ENCODE data around the gene ATL3.
"Not testable (repeated sequence)": the region's sequence is repeated elsewhere in the genome, so short reads cannot be mapped to it uniquely, and the experiment has no call there.

The ATL3 gene, protein sequence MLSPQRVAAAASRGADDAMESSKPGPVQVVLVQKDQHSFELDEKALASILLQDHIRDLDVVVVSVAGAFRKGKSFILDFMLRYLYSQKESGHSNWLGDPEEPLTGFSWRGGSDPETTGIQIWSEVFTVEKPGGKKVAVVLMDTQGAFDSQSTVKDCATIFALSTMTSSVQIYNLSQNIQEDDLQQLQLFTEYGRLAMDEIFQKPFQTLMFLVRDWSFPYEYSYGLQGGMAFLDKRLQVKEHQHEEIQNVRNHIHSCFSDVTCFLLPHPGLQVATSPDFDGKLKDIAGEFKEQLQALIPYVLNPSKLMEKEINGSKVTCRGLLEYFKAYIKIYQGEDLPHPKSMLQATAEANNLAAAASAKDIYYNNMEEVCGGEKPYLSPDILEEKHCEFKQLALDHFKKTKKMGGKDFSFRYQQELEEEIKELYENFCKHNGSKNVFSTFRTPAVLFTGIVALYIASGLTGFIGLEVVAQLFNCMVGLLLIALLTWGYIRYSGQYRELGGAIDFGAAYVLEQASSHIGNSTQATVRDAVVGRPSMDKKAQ

DNA sequence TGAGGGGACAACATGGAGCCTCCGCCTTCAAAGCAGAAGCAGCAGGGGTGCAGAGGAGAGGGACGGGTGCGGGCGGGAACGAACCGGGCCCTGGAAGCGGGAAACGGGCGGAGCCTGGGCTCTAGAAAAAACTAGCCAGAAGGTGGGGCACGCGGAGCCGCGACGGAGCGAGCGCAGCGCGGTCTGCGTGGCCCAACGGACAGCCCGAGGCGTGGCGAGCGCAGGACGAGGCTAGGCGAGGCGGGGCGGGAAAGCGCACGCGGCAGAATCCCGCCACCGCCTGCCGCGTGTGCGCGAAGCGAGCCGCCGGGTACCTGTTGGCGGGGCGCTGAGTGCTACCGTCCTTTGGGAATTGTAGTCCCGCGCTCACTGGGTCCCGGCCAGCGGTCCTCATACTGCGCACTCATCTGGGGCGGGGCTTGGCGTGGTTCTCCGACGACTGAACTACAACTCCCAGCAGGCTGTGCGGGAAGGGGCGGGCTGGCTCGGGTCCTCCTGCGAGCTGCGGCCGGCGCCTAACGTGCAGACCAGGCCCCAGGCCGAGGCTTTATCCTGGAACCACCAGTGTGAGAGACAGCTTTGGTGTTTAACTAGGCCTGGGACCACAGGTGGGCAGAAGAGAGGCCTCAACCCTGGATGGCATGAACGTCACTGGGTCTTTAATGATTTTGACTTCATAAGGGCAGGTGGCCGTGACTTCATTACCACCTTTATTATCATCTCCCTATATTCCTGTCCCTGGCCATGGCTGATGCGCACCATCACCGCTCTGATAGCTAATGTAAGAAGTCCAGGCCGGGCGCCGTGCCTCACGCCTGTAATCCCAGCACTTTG lies at the start of gene ATL3:
TSS of gene ATL3 (minus strand) at position 55 of the 834 bp plus-strand sequence. CDS start at position 14, 41 bp downstream.
- DNase-seq, result peak; percentile 99

- DNase-seq, result no peak
These were observed 49.4 kb upstream of the ATL3 start for GRCh38 chr11:63720611-63721010.

DNA sequence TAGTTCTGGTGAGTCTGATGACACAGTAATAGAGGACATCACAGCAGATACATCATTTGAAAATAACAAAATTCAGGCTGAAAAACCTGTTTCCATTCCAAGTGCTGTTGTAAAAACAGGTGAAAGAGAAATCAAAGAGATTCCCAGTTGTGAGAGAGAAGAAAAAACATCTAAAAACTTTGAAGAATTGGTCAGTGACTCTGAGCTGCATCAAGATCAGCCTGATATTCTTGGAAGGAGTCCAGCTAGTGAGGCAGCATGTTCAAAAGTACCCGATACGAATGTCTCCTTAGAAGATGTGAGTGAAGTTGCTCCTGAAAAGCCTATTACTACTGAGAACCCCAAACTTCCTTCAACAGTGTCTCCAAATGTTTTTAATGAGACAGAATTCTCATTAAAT lies 48.8 kb upstream of the ATL3 start:
- no peak for DNase-seq

GRCh38 chr11:63719001-63719400 lies 47.8 kb upstream of the ATL3 start:
- no peak for DNase-seq

GRCh38 chr11:63716046-63716445 lies 44.9 kb upstream of the ATL3 start:
- no peak for DNase-seq

GRCh38 chr11:63713766-63714165 lies 42.6 kb upstream of the ATL3 start:
- no peak for DNase-seq

GRCh38 chr11:63711838-63712237 lies 40.7 kb upstream of the ATL3 start:
- DNase-seq, result no peak

DNA sequence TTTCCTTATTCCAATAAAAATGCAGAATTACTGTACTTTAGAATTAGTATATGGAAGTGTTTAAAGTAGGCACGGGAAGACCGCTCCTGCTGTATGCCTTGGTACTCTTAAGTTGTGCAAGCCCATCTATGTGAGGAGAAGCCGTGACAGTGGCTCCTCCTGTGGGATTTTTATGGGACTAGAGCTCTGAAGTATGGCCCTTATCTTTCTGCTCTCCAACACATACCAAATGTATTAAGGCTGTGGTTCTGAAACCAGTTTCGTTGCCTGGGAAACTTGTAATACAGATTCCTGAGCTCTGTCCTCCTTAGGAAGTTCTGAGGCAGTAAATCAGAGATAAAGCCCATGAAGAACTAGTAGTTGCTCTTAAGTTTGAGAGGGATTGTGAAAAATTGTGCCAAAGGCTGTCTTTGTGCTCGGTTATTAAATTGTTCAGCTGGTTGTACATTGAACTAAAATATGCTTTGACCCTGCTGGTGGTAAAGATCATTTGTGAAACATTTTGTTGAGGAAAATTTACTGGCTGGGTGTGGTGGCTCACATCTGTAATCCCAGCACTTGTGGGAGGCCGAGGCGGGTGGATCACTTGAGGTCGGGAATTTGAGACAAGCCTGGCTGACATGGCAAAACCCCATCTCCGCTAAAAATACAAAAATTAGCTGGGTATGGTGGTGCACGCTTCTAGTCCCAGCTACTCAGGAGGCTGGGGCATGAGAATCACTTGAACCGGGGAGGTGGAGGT lies 39.5 kb upstream of the ATL3 start:
- DNase-seq, result no peak

DNA sequence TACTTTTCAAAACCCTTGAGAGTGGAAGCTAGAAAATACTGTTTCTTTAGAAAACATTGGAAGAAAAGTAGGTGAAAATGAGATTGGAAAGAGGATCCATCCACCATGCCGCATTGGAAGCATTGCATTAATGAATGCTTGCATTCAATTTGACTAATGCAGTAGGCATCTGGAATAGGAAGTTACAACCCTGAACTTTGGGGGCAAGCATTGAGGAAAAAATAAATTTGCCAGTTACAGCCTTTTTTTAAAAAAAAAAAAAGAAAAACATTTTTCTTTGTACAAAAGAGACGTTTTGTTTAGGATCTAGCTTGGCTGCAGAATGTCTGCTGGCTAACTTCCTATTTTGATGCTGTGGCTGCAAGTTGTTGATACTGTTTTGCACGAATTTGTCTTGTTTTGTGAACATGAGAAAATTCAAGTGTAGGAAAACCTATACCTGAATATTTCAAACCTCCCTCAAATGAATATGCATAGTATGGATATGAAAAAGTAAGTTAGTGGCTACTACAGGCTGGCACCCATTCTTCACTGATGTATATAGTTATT lies 38.2 kb upstream of the ATL3 start:
- DNase-seq, result no peak

DNA sequence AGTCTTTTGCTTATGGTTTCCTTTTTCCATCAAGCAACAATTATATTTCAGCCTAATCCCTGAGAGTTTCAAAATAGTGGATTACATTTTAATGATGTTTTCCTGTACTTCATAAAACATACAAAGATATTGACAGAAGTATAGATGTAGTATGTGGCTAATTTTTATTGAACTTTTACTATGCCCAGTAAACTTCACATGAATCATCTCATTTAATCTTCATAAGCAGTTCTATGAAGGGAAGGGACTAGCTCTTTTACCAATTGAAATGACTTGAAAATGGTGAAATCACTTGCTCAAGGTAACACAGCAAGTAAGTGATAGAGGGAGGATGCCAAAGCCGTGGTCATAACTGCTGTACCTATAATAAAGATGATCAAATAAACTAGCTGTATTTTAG lies 37.6 kb upstream of the ATL3 start:
- no peak for DNase-seq

DNA sequence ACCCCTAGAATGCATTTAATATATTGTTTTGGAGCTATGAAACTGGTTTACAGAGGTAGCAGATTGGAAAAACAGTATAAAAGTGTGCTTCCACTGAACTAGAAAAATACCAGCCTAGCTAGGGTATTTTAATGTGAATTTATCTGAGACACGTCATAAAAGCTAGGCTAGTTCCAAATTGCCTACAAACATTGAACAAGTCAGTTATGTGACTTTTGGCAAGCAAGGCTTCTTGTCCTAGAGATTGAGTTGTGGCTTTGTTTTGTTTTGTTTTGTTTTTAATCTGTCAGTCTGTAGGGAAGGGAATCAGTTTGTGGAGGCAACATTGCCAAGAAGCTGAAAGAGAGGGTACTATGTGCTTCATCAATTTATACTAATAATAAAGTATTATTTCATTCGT lies 34.4 kb upstream of the ATL3 start:
- no peak for DNase-seq

DNA sequence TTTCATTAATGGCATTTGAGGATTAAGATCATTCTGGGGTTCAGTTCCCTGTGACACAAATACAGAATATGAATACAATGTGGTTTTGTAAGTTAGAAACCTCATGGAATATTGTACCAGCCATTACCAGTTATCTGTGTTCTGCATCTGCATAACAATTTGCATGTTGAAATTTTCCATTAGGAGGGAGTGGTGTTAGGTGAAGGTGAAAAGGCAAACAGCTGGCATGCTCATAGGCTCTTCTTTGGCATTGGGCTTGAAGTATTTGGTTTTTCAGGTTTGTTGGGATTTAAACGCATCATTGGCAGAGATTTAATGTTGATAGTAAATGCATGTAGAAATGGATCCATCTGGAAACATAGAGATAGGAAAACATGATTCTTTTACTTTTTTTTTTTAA lies 28.7 kb upstream of the ATL3 start:
- DNase-seq, result no peak

DNA sequence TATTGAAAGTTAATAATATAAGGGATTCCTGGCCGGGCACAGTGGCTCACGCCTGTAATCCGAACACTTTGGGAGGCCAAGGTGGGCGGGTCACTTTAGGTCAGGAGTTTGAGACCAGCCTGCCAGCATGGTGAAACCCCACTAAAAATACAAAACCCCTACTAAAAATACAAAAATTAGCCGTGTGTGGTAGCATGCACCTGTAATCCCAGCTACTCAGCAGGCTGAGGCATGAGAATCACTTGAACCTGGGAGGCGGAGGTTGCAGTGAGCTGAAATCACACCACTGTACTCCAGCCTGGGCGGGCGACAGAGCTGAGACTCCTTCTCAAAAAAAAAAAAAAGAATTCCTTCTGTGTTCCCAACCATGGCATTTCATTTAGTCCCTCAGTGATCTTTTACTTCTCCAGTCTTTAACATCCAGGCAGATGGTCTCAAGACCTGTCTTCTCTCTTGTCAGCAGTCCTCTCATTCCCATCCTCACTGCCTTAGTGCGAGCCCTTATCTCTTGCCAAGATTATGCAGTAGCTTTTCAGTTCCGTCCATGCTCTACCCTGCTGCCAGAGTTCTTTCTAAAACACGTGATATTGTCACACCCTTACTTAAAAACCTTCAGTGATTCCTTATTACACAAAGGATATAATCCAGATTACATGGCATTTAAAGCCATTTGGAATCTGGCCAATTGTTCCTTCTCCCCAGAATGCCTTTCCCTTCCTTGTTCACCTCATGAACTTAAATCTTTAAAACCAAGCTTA lies 28.0 kb upstream of the ATL3 start:
- DNase-seq, result no peak

DNA sequence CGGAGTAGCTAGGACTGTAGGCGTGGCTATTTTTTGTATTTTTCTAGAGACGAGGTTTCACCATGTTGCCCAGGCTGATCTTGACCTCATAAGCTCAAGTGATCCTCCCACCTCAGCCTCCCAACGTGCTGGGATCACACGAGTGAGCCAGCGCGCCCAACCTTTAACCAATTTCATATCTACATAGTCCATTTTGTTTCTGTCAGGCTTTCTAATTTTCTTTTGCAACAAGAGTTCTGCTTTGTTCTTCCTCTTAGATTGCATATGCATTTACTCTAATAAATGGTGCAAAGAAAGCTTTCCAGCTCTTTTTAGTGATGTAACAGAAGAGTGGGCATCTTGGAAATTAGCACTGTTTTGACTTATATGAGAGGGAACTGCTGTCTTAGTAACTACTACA lies 23.4 kb upstream of the ATL3 start:
- DNase-seq, result no peak

DNA sequence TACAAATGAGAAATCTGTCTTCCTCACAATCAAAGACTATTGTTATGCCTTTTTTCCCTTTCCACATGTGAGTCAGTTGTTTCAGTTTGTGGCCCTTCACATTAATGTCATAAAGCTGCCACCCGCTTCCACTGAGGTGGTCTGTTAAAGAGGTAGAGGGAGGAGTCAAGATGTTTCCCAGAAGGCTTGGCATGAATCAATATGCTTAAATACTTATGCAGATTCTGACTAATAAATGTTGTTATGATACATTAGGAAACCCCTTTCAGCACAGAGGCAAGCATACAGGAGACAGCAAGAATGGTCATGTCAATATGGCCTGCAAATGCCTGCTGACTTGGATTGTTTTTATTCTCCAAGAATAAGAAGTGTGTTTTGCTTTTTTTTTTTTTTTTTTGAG lies 16.7 kb upstream of the ATL3 start:
- no peak for DNase-seq

DNA sequence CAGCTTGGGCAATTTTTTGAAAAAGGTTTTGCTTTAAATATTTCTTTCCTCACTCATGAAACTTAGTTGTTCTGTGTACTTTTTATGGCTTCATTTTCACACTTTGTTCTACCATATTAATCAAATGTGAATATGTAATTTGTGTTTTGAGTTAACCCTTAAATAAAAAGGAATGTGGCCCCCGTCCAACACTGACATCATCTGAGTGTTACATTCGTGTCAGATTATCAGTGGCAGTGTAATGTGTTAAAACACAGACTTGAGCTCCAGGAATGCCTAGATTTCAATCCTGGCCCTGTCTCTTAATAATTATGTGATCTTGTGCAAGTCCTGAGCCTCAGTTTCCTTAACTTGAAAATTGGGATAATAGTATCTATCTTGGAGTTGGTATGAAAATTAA lies 15.8 kb upstream of the ATL3 start:
- no peak for DNase-seq

DNA sequence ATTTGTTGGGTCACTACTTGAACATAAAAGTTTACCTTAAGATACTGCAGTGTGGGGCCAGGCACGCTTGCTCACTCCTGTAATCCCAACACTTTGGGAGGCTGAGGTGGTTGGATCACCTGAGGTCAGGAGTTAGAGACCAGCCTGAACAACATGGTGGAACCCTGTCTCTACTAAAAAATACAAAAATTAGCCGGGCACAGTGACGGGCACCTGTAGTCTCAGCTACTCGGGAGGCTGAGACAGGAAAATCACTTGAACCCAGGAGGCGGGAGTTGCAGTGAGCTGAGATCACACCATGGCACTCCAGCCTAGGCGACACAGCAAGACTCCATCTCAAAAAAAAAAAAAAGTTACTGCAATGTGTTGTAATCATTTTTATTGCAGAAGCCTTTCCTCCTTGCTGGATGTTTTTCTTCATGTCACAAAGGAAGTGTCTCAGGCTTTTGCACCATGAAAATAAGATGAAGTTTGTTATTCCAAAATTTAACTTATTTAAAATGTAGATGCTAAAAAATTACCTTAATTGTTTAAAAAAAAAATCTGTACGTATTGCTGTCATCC lies 14.1 kb upstream of the ATL3 start:
- DNase-seq, result not testable (repeated sequence)

DNA sequence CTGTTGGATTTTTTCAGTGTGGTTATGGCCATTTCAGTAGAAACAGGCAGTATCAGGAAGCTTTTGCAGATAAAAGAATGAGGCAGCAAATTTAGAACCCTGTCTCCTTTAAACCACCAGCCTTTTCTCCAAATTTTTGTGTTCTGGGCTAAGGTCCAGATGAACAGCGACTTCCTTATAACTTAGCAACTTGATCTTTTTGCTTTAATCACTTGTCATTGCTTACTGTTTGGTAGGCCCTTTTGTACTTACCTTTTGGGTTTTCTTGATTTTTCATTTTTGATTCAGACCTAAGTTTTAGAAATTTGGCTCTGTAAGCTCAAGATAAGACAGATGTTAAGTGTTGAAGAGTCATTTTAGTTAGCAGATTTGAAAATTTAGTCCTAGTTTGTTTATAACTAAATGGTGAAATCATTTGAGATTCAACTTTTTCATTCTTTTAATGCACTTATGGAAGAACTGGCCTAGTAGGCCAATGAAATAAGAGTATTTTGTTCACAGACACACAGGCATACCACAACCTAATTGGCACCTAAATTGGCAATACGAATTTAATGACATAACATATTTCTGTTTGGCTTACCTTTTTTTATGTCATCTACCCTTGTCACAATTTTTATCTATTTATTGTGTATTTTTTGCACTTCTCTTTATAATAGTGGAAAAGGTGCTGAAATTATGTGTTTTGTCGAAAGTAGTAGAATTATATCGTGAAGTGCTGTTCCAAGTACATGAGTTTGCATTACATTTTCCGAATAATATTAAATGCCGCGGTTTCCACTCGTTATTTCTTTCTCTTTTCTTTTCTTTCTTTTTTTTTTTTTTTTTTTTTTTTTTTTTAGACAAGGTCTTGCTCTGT lies 12.2 kb upstream of the ATL3 start:
- no peak for DNase-seq

DNA sequence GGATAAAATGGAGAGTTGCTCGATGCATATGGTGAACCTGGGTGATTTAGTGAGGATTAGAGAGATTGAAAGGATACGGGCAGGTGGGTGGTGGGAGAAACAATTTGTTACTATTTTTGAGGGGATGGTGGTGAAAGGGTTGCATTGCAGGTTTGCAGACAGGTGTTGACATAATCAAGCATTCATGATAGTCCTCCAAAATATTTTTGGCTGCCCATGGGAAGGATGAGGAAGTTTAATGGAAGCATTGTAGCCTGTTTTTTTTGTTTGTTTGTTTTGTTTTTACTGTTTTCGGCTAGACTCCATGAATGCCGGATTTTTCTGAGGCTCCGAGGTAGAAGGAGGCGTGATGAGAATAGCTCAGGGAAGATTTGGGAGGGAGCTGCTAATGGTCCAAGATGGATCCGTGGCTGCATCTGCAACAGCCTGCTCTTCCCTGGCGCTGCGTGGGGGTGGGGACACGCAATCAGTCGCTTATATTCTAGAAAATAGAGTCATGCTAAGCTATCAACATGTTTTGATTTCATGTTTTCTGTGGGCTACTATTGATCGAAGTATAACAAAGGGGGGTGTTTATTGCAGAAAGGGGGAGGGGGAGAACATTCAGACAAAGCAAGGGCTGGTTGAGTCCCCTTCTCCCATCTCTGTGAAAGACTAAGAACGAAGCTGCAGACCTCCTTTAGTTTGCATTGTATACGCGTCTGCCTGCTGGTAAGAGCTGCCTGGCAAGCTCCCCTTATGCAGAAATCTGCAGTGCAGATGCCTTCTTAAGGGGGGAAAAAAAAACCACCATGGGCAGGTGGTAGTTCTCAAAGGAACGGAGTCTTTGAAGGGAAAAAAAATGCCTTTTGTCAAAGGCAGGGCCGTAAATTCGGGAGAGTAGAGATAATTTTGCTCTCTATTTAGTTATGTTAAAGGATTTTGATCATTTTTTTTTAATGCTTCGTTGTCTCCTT lies 11.2 kb upstream of the ATL3 start:
- no peak for DNase-seq
